8988T (cell line): Measurements from ENCODE around the gene TSPAN18.
A peak's percentile ranks its signal among the peaks of the same experiment; 100 is the strongest.

Source experiments
- DNase-seq: peaks from one replicate; pipeline ENCODE4 v3.0.0; 2011

TSPAN18 gene

DNA sequence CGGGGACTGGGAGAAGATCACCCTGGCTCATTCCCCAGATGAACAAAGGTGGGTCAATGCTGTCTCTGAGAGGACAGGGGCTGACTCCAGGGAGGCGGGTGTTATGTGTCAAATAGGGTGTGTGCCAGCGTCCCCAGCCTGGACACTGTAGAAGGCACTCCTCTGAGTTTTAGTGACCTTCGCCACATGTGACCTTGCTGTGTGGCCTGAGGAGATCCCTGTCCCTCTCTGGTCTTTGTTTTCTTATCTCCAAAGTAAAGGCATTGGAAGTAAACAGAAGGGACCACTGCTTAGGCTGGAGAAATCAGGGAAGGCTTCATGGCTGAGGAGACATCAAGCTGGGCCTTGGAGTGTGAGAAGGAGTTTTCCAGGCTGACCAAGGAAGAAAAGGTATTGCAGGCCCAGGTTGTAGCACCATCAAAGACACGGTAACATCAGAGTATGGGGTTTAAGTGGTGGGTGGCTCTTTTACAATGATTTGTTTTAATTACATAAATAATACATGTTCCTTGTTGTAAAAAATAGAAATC, 149.5 kb downstream of the TSPAN18 start:
- DNase-seq, result no peak

DNA sequence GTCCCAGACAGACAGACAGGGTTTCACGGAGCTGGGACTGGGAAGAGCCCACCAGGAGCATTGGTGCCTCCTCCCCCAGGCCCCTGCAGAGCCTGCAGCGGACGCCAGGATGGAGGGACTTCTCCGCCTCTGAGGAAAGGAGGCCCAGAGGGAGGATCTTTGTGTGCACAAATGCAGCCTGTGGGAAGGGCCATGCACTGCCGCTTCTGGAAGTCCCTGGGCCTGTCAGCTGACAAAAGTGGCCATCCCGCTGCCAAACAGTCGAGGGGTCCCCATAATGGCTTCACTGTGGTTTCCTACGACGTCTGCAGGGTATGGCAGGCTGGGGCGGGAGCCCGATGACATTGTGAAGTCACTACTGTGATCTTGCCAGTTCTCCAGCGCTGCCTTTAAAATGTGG, 150.1 kb downstream of the TSPAN18 start:
- DNase-seq, result no peak

DNA sequence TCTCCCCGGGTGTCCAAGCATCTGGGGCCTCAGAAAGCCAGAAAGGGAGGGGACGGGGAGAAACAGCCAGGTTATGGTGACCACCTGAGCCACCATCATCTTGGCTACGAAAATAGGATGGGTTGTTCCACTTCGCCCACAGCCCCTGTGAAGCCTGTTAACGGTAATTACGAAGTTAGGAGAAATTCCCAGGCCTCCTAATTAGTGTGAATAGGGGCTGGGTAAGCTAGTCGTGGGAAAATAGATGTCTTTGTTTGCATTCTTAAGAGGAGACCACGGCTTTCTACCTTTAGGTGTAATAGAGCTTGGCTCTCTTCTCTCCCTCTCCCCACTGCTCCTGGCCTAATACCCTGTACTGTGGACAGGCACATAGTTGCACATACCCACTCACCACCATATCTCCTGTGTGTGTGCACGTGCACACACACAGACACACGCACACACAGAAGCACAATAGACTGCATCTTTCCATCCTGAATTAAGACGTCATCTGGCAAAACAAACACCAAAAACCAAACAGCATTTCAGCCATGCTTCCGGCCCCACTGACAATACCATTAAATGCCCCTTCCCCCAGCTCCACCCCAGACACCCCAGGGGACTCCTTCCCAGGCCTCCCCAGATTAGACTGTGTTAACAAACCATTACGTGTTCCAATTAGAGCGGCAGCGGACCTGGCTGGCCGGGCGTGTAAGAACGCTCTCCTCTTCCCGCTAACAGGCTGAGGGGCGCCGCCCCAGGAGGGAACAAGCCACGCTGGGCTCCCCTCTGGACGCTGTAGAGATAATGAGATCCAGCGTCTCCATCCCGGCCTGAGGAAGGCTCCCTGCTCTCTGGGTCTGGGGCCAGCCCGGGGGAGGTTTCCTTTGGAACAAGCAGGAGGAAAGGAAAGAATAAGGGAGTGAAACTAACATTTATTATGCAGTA, 151.1 kb downstream of the TSPAN18 start:
- DNase-seq, result no peak

DNA sequence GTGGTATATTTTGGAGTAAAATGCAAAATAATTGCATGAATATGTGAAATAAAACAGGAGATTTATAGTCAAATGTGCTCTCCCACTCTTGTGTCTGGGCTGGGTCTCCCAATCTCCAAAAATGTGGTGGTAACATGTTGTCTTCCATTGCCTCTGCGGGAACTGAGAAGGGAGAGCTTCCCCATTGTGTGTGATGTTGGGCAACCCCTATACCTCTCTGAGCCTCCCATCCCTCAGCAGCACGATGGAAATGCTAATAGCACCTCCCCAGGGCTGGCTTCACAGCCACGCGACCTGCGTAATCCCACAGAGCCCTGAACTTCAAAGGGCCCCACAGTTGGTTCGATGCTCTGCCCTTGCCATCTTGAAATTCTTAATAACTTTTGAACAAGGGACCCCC, 151.9 kb downstream of the TSPAN18 start:
- DNase-seq, result no peak

DNA sequence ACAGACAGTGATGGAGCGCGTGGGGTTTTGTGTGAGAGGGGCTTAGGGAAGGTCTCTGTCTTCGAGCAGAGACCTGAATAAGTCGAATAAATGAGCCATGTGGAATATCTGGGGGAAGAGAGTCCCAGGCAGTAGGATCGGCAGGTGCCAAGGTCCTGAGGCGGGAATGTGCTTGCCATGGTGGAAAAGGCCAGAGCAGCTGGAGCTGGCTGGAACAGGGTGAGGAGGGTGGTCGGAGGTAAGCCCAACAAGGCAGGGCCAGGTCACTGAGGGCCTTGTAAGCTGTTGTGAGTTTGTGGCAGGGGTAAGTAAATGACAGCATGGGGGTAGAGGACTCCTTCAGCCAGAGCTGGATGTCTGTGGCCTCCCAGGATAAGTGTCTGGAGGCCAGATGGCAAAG, 152.7 kb downstream of the TSPAN18 start:
- DNase-seq, result no peak

DNA sequence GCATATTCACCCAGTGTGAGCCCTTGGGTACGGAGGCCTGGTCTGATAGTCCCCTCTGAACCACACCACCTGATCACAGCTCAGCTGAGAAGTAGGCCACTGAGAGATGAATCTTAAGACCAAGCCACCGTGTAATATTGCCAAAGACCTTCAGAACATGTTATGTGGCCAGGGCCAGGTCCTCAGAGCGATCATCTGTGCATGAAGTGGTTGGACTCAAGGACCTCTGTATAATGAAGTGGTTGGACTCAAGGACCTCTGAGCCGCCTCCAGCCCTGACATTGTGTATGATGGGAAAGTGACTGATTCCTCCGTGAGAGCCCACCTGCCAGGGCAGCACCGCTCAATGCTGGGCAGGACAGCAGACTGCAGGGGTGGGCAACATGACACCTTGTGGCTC, 153.7 kb downstream of the TSPAN18 start:
- DNase-seq, result no peak

DNA sequence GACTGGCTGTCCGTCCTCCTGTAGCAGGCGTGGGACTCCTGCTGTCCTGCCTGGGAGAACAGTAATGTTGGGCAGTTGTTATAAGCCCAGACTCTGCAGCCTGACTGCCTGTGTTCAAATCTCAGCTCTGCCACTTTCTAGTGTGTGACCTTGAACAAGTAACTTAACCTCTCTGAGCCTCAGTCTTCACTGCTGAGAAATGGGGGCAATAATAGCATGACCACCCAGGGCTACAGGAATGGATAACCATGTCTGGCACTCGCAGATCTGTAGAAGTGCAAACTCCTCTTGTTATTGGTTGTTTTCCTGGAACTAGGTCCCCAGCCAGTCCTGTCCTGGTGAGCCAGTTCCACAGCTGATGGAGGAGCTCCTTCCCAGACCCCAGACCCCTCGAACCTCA, 154.2 kb downstream of the TSPAN18 start:
- DNase-seq, result no peak

DNA sequence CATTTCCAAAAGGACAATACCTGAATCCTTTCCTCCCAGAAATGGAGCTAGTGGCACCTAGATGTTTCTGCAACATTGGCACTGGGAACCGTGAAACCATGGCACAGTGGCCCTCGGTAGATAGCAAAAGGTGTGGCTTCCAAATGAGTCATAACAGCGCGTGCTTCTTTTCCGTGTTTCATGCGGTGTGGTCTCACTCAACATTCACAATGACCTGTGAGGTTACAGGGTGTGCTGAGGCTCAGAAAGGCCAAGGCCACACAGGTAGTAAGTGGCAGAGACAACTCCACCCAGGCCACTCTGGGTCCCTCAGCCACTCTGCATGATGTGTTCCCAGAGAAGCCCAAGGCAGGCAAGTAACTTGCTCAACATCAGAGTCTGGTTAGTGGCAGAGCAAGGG, 156.5 kb downstream of the TSPAN18 start:
- DNase-seq, result no peak

DNA sequence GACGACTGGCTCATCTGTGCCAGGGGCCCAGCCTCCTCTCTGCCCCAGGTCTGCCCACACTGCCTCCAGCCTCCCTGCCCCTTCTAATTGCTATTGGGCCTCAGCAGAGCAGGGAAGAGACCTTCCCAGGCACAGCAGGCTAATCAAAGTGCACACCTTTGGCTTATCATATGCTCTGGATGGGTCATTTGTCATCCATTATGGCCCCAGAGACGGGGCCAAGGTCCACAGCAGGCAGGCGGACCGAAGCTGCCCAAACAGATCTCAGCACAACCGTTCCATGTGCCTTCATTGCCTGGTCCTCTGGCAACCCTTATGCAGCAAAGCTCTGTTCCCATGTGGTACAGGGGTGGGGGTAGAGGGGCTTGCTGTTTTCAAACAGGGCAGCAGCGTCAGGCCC, 157.3 kb downstream of the TSPAN18 start:
- no peak for DNase-seq

DNA sequence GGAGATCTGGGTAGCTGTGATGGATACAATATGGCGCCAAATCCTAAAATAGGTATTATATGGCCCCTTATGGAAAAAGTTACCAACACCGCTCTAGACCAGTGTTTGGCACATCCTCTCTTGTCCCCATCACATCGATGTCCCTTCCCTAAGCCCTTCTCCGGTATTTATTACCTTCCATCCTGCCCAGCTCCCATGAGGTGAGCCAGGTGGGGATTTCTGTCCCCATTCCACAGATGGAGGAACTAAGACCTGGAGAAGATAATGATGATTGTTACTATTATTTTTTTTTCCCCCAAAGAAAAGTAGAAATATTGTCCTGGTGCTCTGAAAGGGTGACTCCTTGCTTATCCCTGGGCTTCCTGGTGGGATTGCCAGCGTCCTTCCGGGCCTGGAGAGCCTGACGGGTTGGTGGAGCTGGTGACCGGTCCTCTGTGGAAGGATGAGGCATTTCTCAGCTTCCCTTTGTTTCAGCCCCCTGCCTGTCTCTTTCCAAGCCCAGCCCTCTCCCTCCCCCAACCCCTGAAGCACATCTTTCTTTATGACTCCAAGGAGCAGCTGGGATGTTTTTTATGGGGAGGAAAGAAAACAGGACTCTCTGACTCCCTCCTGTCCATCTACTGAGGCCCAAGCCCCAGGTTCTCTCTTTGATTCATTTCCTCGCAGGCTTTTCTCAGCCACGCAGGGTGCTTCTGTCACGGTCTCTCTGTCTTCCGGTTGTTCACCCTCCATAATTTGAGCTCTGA, 158.5 kb downstream of the TSPAN18 start:
- DNase-seq, result no peak

DNA sequence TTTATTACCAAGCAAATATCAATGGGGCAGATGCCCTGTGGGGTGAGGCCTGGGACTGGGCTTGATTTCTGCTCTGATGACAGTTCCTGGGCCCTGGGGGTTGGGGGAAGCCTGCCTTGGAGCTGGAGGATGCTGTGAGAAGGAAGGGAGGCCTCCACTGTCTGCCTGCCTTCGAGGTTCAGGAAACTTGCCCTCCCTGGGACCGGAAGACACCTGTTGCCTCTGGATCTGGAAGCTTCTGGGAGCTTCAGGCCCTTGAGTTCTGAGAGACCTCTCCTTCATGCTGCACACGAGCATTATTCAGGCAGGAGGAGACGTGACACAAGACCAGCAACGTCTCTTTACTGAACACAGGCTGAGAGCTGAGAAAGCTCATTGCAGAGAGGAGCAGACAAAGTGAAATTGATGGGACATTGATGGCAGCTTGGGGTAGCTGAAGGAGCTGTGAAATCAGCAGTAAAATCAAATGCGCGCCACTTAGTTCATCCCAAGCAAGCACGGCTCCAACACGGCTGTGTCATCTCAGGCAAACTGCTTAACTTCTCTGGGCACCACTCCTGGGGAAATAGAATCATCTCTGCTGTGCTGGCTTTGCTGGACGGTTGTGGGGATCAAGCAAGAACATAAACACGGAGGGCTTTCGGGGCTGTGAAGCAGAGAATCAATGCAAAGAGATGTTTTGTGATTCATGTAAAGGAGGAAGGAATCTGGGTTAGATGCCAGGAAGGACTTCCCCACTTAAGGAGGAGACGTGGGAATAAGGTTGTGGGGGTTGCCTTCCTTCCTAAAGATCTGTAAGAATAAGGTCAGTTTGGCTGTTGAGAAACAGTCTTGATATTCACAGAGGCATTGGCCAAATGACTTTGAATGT, 159.4 kb downstream of the TSPAN18 start:
- no peak for DNase-seq

DNA sequence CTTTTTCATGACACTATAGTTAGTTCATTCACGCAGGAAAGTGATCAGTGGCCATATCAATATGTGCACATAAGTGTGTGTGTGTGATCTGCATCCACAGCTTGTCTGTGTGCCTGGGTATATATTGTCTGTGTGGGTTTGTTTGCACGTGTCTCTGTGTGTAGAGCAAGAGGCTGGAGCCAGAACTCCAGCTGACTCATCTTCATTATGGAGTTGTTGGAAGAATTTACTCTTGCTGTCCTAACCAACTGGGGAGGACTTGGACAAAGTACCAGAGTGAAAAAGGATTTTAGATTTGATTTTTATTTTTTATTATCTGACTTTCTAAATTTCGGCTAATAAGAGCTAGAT, 160.0 kb downstream of the TSPAN18 start:
- no peak for DNase-seq

DNA sequence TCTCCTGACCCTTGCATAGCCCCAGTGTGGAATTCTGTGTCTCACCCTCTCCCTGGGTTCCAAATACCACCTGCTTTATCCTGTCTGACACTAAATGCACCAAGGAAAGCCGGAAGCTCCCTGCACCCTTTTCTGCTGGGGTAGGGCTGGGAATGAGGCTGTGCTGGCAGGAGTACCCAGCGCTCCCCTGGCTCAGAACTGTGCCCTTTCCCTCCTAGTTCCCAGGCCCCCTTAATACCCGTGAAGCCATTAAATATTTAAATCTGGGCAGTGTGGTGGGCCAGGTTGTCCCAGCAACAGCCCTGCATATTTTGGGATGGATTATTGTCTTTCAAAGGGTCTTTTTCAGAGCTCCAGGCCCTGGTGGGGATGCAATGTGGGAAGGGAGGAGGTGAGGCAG, 160.9 kb downstream of the TSPAN18 start:
- DNase-seq, result no peak

DNA sequence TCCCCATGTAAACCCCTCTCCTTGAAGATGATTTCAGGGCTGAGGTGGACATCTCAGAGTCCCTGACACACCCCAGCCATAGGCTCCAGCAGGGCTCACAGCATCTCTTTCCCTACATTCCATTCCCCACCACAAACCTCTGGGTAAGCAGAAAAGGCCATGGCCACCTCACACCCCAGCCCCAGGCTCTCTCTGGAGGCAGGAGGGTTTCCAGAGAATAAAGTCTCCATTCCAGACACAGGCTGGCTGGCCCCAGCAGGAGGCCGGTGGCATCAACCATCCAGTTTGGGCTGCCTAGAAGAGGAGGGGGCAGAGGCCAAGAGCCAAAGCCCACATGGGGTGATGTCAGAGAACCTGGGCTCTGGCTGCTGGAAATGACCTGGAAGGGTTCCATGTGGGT, 162.5 kb downstream of the TSPAN18 start:
- no peak for DNase-seq

DNA sequence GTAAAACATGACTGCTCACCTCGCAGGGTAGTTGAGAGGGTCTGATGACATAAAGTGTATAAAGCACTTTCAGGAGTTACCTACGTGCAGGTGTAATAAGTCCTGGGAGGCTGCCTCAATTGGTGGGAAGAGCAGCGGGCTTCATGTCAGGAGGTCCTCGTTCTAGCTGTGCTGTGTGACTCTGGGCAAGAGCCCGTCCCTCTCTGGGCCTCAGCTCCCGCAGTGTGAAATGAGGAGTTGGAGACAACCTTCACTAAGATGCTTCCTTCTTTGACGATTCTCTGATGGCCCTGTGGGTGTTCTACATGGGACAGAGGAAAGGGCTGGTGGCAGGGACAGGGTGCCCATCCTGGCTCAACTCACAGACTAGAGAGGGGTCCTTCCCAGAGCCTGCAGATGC, 166.1 kb downstream of the TSPAN18 start:
- DNase-seq, result no peak

DNA sequence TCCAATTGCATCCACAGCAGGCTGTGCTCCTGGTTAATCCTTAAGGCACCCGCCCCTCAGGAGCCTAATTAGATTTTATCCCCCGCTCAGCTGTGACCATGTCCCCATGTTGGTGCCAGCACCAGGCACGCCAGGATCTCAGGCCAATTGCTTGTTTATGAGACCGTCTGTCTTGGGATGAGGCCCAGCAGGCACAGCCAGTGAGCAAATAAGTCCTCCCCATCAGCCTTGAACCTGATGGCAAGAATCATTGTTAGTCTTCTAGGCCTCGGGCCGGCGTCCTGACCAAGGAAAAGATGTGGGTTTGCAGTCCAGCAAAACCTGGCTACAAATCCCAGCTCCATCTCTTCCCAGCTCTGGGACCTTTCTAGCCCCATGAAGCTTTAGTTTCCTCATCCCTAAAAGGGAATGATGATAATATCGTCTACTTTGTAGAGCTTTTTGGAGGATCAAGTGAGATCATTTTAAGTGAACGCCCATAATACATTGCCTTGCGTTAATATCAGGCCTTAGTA, 166.6 kb downstream of the TSPAN18 start:
- no peak for DNase-seq

DNA sequence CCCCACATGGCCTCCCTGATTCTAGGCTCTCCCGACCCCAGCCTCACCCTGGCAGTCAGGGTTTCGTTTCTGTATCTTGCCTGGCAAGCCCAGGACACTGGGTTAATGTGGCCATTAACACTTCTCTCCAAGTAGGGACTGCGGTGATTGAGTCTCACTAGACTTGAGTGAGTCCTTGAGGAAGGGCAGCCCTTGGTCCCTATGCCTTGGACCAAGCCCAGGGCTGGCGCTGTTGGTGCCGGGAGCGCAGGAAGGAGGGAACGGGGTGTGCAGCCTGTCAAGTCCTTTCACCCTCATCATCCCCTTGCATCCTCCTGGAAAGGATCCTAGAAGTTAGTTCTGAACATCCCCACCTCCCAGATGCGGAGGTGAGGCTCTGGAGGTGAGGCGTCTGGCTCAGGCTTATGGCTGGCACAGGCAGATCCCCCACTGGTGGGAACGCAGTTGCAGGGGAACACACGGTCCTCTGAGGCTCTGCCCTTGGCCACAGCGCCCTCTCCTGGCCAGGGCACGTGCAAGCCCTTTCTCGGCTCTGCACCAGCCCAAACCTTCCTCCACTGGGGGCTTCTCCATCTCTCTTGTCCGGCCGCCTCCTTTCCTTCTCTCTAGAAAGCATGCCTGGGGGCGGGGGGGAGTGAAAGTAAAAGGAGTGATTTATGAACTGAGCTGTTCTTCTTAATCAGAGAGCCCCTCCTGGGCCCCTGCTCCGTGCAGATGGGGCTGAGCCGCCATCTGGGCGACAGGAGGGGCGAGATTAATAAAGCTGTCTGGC, 167.3 kb downstream of the TSPAN18 start:
- DNase-seq, result peak; percentile 93

DNA sequence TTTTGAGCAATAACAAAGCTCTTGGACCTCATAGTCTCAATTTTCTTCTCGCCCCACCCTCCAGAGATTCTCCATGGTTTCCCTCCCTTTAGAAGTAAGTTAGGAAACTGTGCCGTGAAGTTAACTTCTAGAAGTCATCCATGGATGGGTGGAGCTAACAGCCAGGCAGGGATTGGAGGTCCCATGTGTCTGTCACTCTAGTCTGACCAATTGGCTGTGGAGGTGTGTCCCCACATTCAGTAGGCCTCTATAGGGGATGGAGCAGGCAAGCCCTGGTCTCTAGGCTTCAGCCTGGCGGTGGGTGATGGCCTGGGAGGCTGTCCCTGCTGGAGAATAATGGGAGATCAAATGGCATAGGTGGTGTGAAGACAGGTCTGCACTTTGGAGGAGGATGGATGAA, 173.2 kb downstream of the TSPAN18 start:
- no peak for DNase-seq

DNA sequence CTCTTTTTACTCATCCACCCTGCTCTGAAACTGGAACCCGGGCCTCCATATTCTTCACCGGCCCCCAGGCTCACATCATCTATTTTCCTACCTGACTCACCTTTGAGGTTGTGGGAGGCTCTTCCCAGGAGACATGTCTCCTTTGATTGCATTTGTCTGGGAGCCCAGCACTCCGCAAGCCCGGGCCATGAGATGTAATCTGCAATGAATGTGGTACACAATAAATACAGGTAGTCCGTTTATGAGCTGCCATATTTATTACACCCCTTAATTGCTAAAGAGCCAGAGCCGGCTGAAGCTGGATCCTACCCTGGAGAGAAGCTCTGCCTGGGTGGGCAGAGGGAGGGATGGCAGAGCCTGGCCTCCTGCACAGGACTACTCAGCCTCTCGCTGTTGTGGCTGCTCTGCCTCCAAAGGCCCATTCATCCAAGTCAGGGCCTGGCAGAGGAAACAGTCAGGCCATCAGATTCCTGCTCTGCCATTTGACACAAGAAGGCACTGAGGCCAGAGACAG, 174.4 kb downstream of the TSPAN18 start:
- no peak for DNase-seq

DNA sequence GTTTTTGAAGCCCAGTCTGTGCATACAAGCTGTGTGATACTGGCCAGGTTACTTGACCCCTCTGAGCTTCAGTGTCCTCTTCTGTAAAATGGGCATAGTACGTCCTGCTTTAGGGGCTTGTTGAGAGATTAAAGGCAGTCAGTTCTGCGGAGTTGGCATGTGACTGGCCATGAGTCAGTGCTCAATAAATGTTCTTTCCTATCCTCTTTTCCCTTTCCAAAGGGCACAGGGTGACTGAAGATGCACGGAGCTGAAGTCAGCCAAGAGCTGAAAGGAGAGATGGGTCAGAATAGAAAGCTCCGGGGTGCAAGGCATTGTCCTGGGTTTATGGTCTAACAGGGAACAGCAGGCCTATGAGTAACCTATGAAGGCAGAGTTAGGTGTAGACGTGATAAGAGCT, 175.0 kb downstream of the TSPAN18 start:
- DNase-seq, result no peak

DNA sequence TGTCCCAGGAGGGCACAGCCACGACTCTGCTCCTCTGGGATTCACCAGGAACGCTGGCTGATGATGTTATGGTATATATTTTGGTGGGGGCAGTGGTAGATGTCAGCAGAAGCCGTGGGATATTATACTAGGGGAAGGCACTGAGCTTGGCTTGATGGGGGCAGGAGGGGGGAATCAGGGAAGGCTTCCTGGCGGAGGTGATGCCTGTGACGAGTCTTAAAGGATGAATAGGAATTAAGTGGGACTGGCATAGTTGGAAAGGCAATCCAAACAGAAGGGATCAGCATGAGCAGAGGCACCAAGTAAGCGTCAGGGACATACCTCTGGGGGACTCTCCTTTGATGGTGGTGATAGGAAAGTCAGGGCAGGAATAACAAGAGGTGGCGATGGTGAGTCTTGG, 176.3 kb downstream of the TSPAN18 start:
- DNase-seq, result no peak

DNA sequence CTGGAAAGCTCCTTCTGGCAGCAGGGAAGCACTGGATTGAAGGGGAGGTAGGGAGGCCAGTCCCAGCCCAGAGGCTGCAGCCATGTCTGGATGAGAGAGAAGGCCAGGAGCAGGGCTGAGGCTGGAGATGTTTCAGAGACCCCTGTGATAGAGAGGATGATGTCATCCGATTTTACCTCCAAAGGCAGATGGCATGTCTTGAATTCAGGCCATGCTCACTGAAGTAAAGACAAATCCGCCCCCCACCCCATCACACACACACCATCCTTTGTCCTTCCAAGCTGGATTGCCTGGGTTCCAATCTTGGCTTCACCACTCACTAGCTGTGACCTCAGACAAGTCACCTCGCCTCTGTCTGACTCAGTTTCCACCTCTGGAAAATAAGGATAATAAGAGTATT, 176.8 kb downstream of the TSPAN18 start:
- DNase-seq, result no peak
